Endothelial cell of umbilical vein (primary cell): Measurements from ENCODE around the gene HEXIM1. TPM values are rescaled to one million over a fixed set of nuclear protein-coding genes. Genes with fewer than 3 reads are reported as not detected.
A peak's percentile ranks its signal among the peaks of the same experiment; 100 is the strongest.

Experiments used
- BruUV-seq: library from RNA; stranded (reverse); fragments of 400-500 nt; replicated peaks from 2 replicates; lab custom pipeline; 2021; lab: Mats Ljungman, UMichigan
- CTCF ChIA-PET: fragments of 300-600, 350-600 bp; sonication (Branson Sonifier 250); formaldehyde crosslinking; loops from one replicate; lab custom pipeline; 2021; ENCODE audit warnings: antibody characterized with exemption, inconsistent platforms; lab: Charles Lee
- POLR2A ChIA-PET: fragments of 300-600, 350-600 bp; sonication (Branson Sonifier 250); formaldehyde crosslinking; loops from one replicate; lab custom pipeline; 2021; ENCODE audit warnings: antibody characterized with exemption, inconsistent platforms; lab: Charles Lee
- DNase-seq: peaks from one replicate; pipeline ENCODE4 v3.0.0-alpha.2; 2011; ENCODE audit warnings: low read depth, low spot score
- FAIRE-seq: peaks from 2 replicates; lab custom pipeline; 2011; peaks lifted over from hg19 to GRCh38; lab: Jason Lieb, UNC
- H2AFZ ChIP-seq: 2 replicates; pipeline ENCODE4 v1.6.0; 2012; ENCODE audit warnings: low read depth, low read length, control low read depth, inconsistent platforms
- H3K27ac ChIP-seq: 2 replicates; pipeline ENCODE4 v1.5.1; 2011; ENCODE audit warnings: low read depth, mild to moderate bottlenecking, control low read depth, low read length, moderate library complexity; ENCODE audit not compliant: insufficient read depth
- H3K27me3 ChIP-seq, 2 experiments: 2 replicates each; pipeline versions ENCODE4 v1.6.0 to v1.6.1; 2011; ENCODE audit warnings: low read length in 2 of 2, mixed read lengths in 1 of 2; ENCODE audit not compliant: control insufficient read depth in 2 of 2, insufficient read depth in 2 of 2
- H3K36me3 ChIP-seq, 2 experiments: 2 replicates in 1 of 2; 3 replicates in 1 of 2; pipeline ENCODE4 v1.5.1; 2011; ENCODE audit warnings: low read length in 2 of 2, mild to moderate bottlenecking in 1 of 2, moderate library complexity in 1 of 2; ENCODE audit not compliant: control insufficient read depth in 2 of 2, insufficient read depth in 2 of 2; ENCODE audit errors: extremely low read depth in 1 of 2
- H3K4me1 ChIP-seq: 3 replicates; pipeline ENCODE4 v1.5.1; 2011; ENCODE audit warnings: mild to moderate bottlenecking, low read length; ENCODE audit not compliant: control insufficient read depth, insufficient read depth; ENCODE audit errors: extremely low read depth
- H3K4me2 ChIP-seq: 2 replicates; pipeline ENCODE4 v1.6.1; 2011; ENCODE audit warnings: low read length, control low read depth, mixed read lengths; ENCODE audit not compliant: insufficient read depth
- H3K4me3 ChIP-seq, 3 experiments: fragments of 200-600 bp in 1 of 3; sonication (generic), shearing (Covaris generic) in 1 of 3; replicated peaks in 1 of 3; 2 replicates each; pipeline ENCODE4 v1.5.1; 2011 to 2016; ENCODE audit warnings: control low read depth in 3 of 3, low read length in 3 of 3, mild to moderate bottlenecking in 2 of 3, inconsistent platforms in 1 of 3, low read depth in 1 of 3, moderate library complexity in 1 of 3; ENCODE audit not compliant: insufficient read depth in 1 of 3
- H3K79me2 ChIP-seq: 2 replicates; pipeline ENCODE4 v1.6.0; 2012; ENCODE audit warnings: low read length, inconsistent platforms; ENCODE audit not compliant: control insufficient read depth, insufficient read depth
- H3K9ac ChIP-seq: replicated peaks from 2 replicates; pipeline ENCODE3; 2011; ENCODE audit warnings: low read length, control low read depth; ENCODE audit not compliant: insufficient read depth; ENCODE audit errors: extremely low read depth
- H3K9me1 ChIP-seq: replicated peaks from 3 replicates; pipeline ENCODE4 v1.6.0; 2011; ENCODE audit warnings: mild to moderate bottlenecking, low read length; ENCODE audit not compliant: control insufficient read depth, insufficient read depth; ENCODE audit errors: extremely low read depth
- H3K9me3 ChIP-seq: replicated peaks from 2 replicates; pipeline ENCODE4 v1.5.1; 2012; ENCODE audit warnings: low read length, inconsistent platforms; ENCODE audit not compliant: control insufficient read depth, insufficient read depth
- H4K20me1 ChIP-seq: replicated peaks from 2 replicates; pipeline ENCODE3; 2011; ENCODE audit warnings: mild to moderate bottlenecking, low read length; ENCODE audit not compliant: control insufficient read depth, insufficient read depth; ENCODE audit errors: extremely low read depth
- EZH2 ChIP-seq: IDR thresholded peaks from 2 replicates; pipeline ENCODE4 v1.6.1; 2012; ENCODE audit warnings: borderline replicate concordance, low read depth, mild to moderate bottlenecking, moderate library complexity, low read length, inconsistent platforms; ENCODE audit not compliant: severe bottlenecking
- FOS ChIP-seq: IDR thresholded peaks from 2 replicates; pipeline ENCODE4 v1.6.1; 2011; ENCODE audit warnings: mild to moderate bottlenecking, low read length, moderate library complexity, borderline replicate concordance; ENCODE audit not compliant: insufficient read depth
- GATA2 ChIP-seq: IDR thresholded peaks from 2 replicates; pipeline ENCODE4 v1.7.0; 2011; ENCODE audit warnings: low read depth, mild to moderate bottlenecking, moderate library complexity, mixed read lengths, low read length; ENCODE audit not compliant: insufficient read length, insufficient read depth
- JUN ChIP-seq: IDR thresholded peaks from 2 replicates; pipeline ENCODE4 v1.6.1; 2011; ENCODE audit warnings: borderline replicate concordance, low read depth; ENCODE audit not compliant: insufficient read length, insufficient read depth
- MYC ChIP-seq: IDR thresholded peaks from one replicate; pipeline ENCODE4 v1.6.1; 2011; ENCODE audit warnings: mild to moderate bottlenecking, low read depth, low read length
- POLR2A ChIP-seq: IDR thresholded peaks from 2 replicates; pipeline ENCODE4 v1.6.1; 2012; ENCODE audit warnings: low read depth, mild to moderate bottlenecking, control low read depth, low read length
- POLR2AphosphoS5 ChIP-seq: IDR thresholded peaks from 2 replicates; pipeline ENCODE4 v1.6.1; 2012; ENCODE audit warnings: low read depth, mild to moderate bottlenecking, control low read depth, low read length, moderate library complexity; ENCODE audit not compliant: insufficient read depth
- dilution Hi-C: fragments of 300-500 bp; cut with MboI; formaldehyde crosslinking; loops from one replicate; pipeline ENCODE4 v1.15.0; 2019; ENCODE audit warnings: low sequenced_read_pairs; ENCODE audit not compliant: extremely low pct_ligation_motif_present
- intact Hi-C: fragments of 100-400 bp; cut with micrococcal nuclease; formaldehyde crosslinking; loops from one replicate; pipeline ENCODE4 v1.10.0; 2022
- polyA plus RNA-seq, 4 experiments: library from polyadenylated mRNA; depleted of rRNA in 3 of 4; stranded (reverse) in 3 of 4; unstranded in 1 of 4; fragments of >200 nt; gene quantifications; 2 replicates each; pipeline versions ENCODE4 v1.2.1 to v1.2.3, GENCODE V29; 2011 to 2012; ENCODE audit warnings: missing spikeins in 1 of 4
- total RNA-seq: library from RNA; stranded (reverse); gene quantifications from 2 replicates; pipeline ENCODE4 v1.2.3, GENCODE V29; 2021
- TF ChIP-seq, protein P1 (sequence below), 2 donors: IDR thresholded peaks; 1 replicate in 1 of 2; 2 replicates in 1 of 2; pipeline ENCODE4 v1.5.1; 2011; ENCODE audit warnings: low read length in 2 of 2, mild to moderate bottlenecking in 2 of 2, moderate library complexity in 2 of 2, control low read depth in 1 of 2, inconsistent platforms in 1 of 2, low read depth in 1 of 2; ENCODE audit not compliant: insufficient read depth in 1 of 2; ENCODE audit errors: extremely low read depth in 1 of 2
- TF ChIP-seq, protein P2 (sequence below): IDR thresholded peaks from 2 replicates; pipeline ENCODE4 v1.6.1; 2011; ENCODE audit not compliant: insufficient read depth, insufficient read length

HEXIM1 gene
- total and polyA plus RNA-seq, 2 donors (not counting 3 experiments of a cell fraction or from before 2014, with no cell fraction given), result 7.0 to 20.0 TPM

DNA sequence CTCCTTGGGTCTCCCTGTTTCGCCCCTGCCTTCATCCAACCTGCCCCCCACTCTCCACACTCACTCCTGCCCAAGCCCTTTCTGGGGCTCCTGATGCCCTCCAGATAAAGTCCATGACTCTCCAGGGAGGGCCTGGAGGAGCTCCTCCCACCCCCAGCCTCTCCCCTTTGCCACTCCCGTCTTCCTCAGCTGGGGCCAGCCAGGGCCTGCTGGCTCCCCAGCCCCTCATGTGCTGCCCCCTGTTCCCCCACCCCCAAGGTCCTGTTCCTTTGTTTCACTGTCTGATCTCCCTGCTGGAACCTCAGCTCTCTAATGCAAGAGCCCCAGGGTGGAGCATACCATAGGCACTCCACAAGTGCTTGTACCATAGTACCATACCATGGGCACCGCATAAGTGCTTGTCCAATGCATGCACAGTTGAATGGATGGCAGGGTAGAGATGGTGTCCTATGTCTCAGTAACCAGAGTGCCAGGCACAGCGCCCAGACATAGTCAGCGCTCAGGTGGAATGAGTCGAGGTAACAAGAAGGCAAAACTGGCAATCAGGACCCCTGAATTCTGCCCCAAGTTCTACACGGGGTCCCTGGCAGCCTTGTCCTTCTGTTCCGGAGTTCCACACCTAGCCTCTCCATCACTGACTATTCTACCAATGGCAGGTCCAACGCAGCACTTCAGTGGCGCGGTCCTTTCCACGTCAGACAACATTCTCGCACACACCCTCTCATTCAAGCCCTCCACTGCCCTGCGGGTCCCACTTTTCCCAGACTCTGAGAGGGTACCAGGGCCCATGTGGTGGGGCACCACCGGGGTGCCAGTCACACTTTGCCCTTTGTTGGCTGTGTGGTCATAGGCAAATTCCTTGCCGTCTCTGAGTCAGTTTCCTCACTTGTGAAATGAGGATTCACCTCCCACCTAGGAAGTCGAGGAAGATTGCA is 17.3 kb upstream of the HEXIM1 start:
- H3K4me1 ChIP-seq, result peaks cover 30% of the 10 kb centered on the region
- TF ChIP-seq, protein P1, sequence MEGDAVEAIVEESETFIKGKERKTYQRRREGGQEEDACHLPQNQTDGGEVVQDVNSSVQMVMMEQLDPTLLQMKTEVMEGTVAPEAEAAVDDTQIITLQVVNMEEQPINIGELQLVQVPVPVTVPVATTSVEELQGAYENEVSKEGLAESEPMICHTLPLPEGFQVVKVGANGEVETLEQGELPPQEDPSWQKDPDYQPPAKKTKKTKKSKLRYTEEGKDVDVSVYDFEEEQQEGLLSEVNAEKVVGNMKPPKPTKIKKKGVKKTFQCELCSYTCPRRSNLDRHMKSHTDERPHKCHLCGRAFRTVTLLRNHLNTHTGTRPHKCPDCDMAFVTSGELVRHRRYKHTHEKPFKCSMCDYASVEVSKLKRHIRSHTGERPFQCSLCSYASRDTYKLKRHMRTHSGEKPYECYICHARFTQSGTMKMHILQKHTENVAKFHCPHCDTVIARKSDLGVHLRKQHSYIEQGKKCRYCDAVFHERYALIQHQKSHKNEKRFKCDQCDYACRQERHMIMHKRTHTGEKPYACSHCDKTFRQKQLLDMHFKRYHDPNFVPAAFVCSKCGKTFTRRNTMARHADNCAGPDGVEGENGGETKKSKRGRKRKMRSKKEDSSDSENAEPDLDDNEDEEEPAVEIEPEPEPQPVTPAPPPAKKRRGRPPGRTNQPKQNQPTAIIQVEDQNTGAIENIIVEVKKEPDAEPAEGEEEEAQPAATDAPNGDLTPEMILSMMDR (IDR thresholded peaks at IDR 0.05; ENCODE audit: extremely low read depth in 1 of 2, insufficient read depth in 1 of 2, low read depth in 1 of 2, low read length in 2 of 2), result no peak
- no peak for TF ChIP-seq MYC
- TF ChIP-seq GATA2, result no peak
- no peak for TF ChIP-seq JUN
- TF ChIP-seq POLR2AphosphoS5, result no peak
- no peak for TF ChIP-seq FOS
- TF ChIP-seq EZH2, result no peak
- no peak for TF ChIP-seq POLR2A
- TF ChIP-seq, protein P2, sequence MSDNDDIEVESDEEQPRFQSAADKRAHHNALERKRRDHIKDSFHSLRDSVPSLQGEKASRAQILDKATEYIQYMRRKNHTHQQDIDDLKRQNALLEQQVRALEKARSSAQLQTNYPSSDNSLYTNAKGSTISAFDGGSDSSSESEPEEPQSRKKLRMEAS, result no peak
- peaks cover 2% of the 10 kb centered on the region for H3K79me2 ChIP-seq
- intact Hi-C loops (no loop called here), dilution Hi-C loops (no loop called here)
- no peaks in the 10 kb centered on the region for H3K27me3 ChIP-seq
- DNase-seq (no peak), FAIRE-seq (peak; percentile 21)
- no peak overlapping the region for H3K27ac ChIP-seq
- no peaks in the 10 kb centered on the region for H3K9me1 ChIP-seq
- no peaks in the 10 kb centered on the region for H3K36me3 ChIP-seq
- H3K4me2 ChIP-seq, result peak overlapping the region; percentile 55
- no TSS peak for BruUV-seq
- no peaks in the 10 kb centered on the region for H3K9me3 ChIP-seq
- POLR2A ChIA-PET, result interaction anchor here (1.6 kb wide), 1 partner anchor 17 kb away, joined by 4 read pairs; the partner anchor contains the start of gene HEXIM1
- H3K9ac ChIP-seq, result no peak overlapping the region
- no peak overlapping the region for H2AFZ ChIP-seq
- CTCF ChIA-PET, result interaction anchor here (0.5 to 7.2 kb wide), 7 partner anchors 11 to 211 kb away, joined by 3 to 476 read pairs (median 4); no protein-coding TSS in a partner anchor
- no peaks in the 10 kb centered on the region for H4K20me1 ChIP-seq
- no peak overlapping the region for H3K4me3 ChIP-seq
